NCI-H146 treated with DMSO at 0.1 percent for 48 hours (cell line): ENCODE measurements around the gene WDR54.
"Not testable (repeated sequence)": the region's sequence is repeated elsewhere in the genome, so short reads cannot be mapped to it uniquely, and the experiment has no call there.

Source experiments
- DNase-seq: peaks from one replicate; lab custom pipeline; 2025; ENCODE audit not compliant: unreplicated experiment; lab: John Stamatoyannopoulos, UW

WDR54 gene

GRCh38 chr2:74401891-74402290, 19.6 kb upstream of the WDR54 start:
- DNase-seq = no peak

- DNase-seq = no peak
These were observed 15.5 kb upstream of the WDR54 start for GRCh38 chr2:74406035-74406434.

- no peak for DNase-seq
These were observed 13.8 kb upstream of the WDR54 start for GRCh38 chr2:74407682-74408081.

GRCh38 chr2:74413001-74413698, 8.4 kb upstream of the WDR54 start:
- no peak for DNase-seq

- DNase-seq = no peak
These were observed 7.1 kb upstream of the WDR54 start for GRCh38 chr2:74414441-74414840.

GRCh38 chr2:74414881-74415761, 6.4 kb upstream of the WDR54 start:
- no peak for DNase-seq

GRCh38 chr2:74415762-74416395, 5.7 kb upstream of the WDR54 start:
- DNase-seq = no peak

GRCh38 chr2:74416778-74417177, 4.8 kb upstream of the WDR54 start:
- no peak for DNase-seq

GRCh38 chr2:74417197-74417596, 4.3 kb upstream of the WDR54 start:
- DNase-seq = no peak

- DNase-seq = no peak
These were observed 3.8 kb upstream of the WDR54 start for GRCh38 chr2:74417763-74418162.

GRCh38 chr2:74418312-74418711, 3.2 kb upstream of the WDR54 start:
- DNase-seq = no peak

- DNase-seq = no peak
These were observed 2.2 kb upstream of the WDR54 start for GRCh38 chr2:74419345-74419744.

- DNase-seq = no peak
These were observed 1.5 kb upstream of the WDR54 start for GRCh38 chr2:74420006-74420405.

- not testable (repeated sequence) for DNase-seq
These were observed 957 bp upstream of the WDR54 start for GRCh38 chr2:74420443-74421103.

- no peak for DNase-seq
These were observed 1.9 kb downstream of the WDR54 start for GRCh38 chr2:74423231-74424095.

- DNase-seq = no peak
These were observed 2.8 kb downstream of the WDR54 start for GRCh38 chr2:74424139-74424992.

- DNase-seq = no peak
These were observed 3.5 kb downstream of the WDR54 start for GRCh38 chr2:74424995-74425406.

GRCh38 chr2:74425523-74425922, 4.0 kb downstream of the WDR54 start:
- no peak for DNase-seq

GRCh38 chr2:74426181-74426758, 4.7 kb downstream of the WDR54 start:
- no peak for DNase-seq
